Raji (cell line): ENCODE measurements around the gene PPP6R2.

Source experiments
- POLR2A ChIP-seq: IDR thresholded peaks from 2 replicates; pipeline ENCODE4 v1.6.1; 2011; ENCODE audit warnings: low read depth, low read length, control low read depth; ENCODE audit not compliant: insufficient read depth

The PPP6R2 gene

GRCh38 chr22:50311606-50312351 lies 31.3 kb upstream of the PPP6R2 start:
- no peak for TF ChIP-seq POLR2A

DNA sequence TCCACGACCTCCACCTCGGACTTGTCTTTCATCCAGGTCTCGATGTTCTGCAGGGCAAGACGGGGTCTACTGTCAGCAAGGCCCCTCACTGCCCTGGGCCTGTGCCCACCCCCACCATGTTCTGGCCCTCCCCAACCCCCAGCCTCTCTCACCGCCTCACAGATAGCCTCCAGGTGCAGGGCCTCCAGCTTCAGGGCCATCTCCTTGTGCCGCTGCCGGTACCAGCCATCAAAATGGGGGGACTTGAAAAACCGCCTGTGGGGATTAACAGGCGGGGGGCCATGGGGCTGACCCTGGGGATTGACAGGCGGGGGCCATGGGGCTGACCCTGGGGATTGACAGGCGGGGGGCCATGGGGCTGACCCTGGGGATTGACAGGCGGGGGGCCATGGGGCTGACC lies 30.8 kb upstream of the PPP6R2 start:
- TF ChIP-seq POLR2A, result no peak

GRCh38 chr22:50313021-50313420 lies 30.1 kb upstream of the PPP6R2 start:
- TF ChIP-seq POLR2A, result no peak

DNA sequence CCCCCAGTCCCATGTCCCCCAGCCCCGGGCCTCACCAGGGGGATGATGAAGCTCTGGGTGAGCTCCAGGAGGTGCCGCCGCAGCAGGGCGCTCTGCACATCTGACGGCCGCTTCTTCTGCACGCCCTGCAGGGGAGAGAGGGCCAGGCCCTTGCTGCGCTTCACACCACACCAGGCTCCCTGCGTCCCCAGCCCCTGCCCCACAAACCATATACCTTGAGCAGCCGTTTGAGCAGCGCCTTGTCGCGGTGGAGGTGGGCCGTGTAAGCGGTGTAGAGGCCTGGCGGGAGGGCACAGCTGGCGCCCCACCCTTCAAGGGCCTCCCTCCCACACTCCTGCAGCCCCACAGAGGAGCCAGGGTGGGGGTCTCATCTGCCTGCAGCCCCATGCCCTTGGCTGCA lies 29.5 kb upstream of the PPP6R2 start:
- TF ChIP-seq POLR2A, result no peak

- TF ChIP-seq POLR2A, result no peak
Observed at GRCh38 chr22:50314081-50314454, 29.1 kb upstream of the PPP6R2 start.

DNA sequence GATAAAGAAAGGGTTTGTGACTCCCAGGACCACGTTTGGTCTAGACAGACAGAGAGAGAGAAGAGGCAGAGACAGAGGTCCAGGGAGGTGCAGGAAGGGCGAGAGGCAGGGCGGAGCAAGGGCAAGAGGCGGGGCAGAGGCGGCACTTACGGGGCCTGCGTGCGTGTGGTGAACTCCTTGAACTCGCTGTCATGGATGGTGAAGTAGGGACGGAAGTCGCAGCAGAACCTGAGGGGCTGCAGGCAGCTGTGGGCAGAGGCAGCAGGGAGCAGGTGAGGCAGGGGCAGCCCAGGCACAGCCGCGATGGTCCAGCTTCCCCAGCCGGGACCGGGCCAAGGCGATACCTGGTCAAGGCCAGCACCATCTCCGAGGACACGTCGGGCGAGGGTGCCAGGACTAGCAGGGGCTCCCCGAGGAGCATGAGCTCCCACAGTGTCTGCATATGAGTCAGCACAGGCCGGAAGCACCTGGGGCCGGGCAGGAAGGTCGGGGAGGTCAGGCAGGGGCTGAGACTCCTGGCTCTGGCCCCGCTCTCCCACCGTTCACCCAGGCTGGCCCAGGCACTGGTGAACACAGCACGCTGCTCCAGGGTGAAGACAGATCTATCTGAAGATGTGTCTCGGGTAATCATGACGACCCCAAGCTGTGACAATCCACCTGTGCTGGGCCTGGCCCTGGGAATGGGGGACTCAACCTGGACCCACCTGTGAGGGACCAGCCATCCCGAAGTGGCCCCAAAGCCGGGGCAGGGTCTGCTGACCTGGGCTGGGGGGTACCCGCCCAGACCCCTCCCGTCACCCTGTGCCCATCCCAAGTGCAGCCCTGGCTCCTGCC lies 28.5 kb upstream of the PPP6R2 start:
- peak; percentile 93 for TF ChIP-seq POLR2A

- peak; percentile 26; the same call in 1 of the 2 replicates for TF ChIP-seq POLR2A
Observed at GRCh38 chr22:50315289-50316113, 27.6 kb upstream of the PPP6R2 start.

- TF ChIP-seq POLR2A, result no peak
Observed at GRCh38 chr22:50316114-50317065, 26.7 kb upstream of the PPP6R2 start.

DNA sequence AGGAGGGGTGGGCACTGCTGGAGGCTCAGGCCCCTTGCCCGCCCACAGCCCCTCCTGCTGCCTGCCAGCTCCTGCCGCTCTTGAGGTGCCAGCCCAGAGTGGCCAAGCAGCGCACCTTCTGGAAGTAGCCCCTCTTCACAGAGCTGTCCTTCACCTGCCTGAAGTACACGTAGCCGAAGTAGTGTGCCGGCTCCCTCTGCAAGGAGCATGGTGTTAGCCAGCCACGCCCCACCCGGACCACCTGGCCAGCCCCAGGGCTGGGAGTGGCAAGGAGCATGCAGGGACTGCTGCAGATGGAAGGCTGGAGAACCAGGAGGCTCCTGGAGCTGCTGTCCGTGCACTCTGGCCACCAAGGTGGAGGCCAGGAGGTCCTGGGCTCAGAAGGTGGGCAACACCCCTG lies 25.9 kb upstream of the PPP6R2 start:
- TF ChIP-seq POLR2A, result no peak

- TF ChIP-seq POLR2A, result no peak
Observed at GRCh38 chr22:50317674-50318073, 25.5 kb upstream of the PPP6R2 start.

GRCh38 chr22:50318356-50318697 lies 24.8 kb upstream of the PPP6R2 start:
- no peak for TF ChIP-seq POLR2A

- no peak for TF ChIP-seq POLR2A
Observed at GRCh38 chr22:50318698-50319411, 24.3 kb upstream of the PPP6R2 start.

- TF ChIP-seq POLR2A, result no peak
Observed at GRCh38 chr22:50319503-50319951, 23.6 kb upstream of the PPP6R2 start.

DNA sequence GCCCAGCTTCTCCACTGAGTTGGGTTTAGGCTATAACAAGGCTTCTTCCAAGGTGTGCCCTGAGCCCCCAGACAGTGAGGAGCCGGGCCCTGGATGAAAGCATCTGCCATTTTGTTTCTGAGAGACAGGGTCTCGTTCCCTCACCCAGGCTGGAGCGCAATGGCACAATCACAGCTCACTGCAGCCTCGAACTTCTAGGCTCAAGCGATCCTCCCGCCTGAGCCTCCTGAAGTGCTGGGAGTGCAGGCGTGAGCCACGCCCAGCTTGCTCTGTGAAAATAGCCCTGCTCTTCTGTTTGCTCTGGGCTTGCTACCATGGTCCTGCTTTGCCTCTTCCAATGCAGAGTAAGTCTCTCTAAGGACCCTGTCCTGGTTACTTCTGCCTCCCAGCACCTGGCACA lies 23.0 kb upstream of the PPP6R2 start:
- TF ChIP-seq POLR2A, result no peak
